ENCODE results near the gene WDR59. TPM values are rescaled to one million over a fixed set of nuclear protein-coding genes. Genes with fewer than 3 reads are reported as not detected.

The WDR59 gene
- polyA plus RNA-seq, 1 of the 3 experiments (the other 2 are of a cell fraction) = 48.2 TPM

DNA sequence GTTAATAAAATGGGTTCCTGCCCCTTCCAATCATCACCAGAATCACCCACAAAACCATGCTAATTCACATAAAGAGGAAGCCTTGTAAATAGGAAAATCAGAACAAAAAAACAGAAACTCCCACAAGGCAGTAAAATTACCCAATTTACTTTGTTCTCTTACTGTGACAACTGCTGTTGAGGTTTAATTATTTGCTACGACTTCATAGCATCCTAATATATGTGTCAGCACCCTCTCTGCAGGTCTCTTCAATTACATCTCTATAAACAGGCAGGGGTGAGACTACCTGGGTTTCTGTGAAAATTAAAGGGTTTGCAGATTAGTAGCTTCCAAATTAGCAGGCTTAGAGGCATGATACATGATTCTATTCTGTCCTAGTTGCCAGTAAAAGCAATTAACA lies 2.7 kb downstream of the WDR59 start (continued):
- TF ChIP-seq, protein P1, sequence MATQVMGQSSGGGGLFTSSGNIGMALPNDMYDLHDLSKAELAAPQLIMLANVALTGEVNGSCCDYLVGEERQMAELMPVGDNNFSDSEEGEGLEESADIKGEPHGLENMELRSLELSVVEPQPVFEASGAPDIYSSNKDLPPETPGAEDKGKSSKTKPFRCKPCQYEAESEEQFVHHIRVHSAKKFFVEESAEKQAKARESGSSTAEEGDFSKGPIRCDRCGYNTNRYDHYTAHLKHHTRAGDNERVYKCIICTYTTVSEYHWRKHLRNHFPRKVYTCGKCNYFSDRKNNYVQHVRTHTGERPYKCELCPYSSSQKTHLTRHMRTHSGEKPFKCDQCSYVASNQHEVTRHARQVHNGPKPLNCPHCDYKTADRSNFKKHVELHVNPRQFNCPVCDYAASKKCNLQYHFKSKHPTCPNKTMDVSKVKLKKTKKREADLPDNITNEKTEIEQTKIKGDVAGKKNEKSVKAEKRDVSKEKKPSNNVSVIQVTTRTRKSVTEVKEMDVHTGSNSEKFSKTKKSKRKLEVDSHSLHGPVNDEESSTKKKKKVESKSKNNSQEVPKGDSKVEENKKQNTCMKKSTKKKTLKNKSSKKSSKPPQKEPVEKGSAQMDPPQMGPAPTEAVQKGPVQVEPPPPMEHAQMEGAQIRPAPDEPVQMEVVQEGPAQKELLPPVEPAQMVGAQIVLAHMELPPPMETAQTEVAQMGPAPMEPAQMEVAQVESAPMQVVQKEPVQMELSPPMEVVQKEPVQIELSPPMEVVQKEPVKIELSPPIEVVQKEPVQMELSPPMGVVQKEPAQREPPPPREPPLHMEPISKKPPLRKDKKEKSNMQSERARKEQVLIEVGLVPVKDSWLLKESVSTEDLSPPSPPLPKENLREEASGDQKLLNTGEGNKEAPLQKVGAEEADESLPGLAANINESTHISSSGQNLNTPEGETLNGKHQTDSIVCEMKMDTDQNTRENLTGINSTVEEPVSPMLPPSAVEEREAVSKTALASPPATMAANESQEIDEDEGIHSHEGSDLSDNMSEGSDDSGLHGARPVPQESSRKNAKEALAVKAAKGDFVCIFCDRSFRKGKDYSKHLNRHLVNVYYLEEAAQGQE (IDR thresholded peaks at IDR 0.05; ENCODE audit: low read depth, low read length) = no peak
- TF ChIP-seq EZH2phosphoT487 (IDR thresholded peaks at IDR 0.05; ENCODE audit: borderline replicate concordance, low read depth) (no peak), NFIC (IDR thresholded peaks at IDR 0.05; ENCODE audit: borderline replicate concordance) (no peak), RCOR1 (IDR thresholded peaks at IDR 0.05; ENCODE audit: low read length) (no peak)
- TF ChIP-seq, protein P2, sequence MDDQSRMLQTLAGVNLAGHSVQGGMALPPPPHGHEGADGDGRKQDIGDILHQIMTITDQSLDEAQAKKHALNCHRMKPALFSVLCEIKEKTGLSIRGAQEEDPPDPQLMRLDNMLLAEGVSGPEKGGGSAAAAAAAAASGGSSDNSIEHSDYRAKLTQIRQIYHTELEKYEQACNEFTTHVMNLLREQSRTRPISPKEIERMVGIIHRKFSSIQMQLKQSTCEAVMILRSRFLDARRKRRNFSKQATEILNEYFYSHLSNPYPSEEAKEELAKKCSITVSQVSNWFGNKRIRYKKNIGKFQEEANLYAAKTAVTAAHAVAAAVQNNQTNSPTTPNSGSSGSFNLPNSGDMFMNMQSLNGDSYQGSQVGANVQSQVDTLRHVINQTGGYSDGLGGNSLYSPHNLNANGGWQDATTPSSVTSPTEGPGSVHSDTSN (IDR thresholded peaks at IDR 0.05) = no peak
- TF ChIP-seq, protein P3, sequence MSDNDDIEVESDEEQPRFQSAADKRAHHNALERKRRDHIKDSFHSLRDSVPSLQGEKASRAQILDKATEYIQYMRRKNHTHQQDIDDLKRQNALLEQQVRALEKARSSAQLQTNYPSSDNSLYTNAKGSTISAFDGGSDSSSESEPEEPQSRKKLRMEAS (IDR thresholded peaks at IDR 0.05; ENCODE audit: low read depth) = no peak

DNA sequence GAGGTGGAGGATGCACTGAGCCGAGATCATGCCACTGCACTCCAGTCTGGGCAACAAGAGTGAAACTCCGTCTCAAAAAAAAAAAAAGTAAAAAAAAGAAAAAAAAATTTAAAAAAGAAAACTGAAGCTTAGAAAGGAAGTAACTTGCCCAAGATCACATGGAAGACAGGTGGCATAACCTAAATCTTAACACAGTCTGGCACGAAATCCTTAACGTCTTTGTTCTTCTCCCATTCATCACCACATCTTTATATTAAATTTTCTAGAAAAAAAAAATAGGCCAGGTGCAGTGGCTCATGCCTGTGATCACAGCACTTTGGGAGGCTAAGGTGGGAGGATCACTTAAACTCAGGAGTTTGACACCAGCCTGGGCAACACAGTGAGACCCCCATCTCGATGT lies 9.3 kb downstream of the WDR59 start:
- ChIA-PET POLR2A (no interaction called here), CTCF (no interaction called here)
- no peak for DNase-seq
- Histone ChIP-seq H3K9me3 (no peaks in the 10 kb centered on the region), H3K27ac (ENCODE audit: low read depth in 2 of 2, low read length in 1 of 2) (no peak overlapping the region), H4K20me1 (ENCODE audit: insufficient read depth) (no peaks in the 10 kb centered on the region), H3K79me2 (ENCODE audit: insufficient read depth) (peaks cover 34% of the 10 kb centered on the region), H3K36me3 (replicated peaks in 1 of 2; ENCODE audit: control insufficient read depth in 1 of 2, insufficient read depth in 2 of 2, low read length in 1 of 2) (no peaks in the 10 kb centered on the region), H3K27me3 (ENCODE audit: insufficient read depth) (no peaks in the 10 kb centered on the region), H3K9me2 (no peaks in the 10 kb centered on the region), H3K4me3 (ENCODE audit: low read depth in 2 of 2, low read length in 1 of 2) (no peak overlapping the region), H3F3A (replicated peaks; ENCODE audit: insufficient read depth) (no peaks in the 10 kb centered on the region), H3K9ac (no peak overlapping the region), H2AFZ (ENCODE audit: low read depth) (no peak overlapping the region), H3K4me2 (no peak overlapping the region), H3K4me1 (ENCODE audit: control insufficient read depth in 1 of 2, insufficient read depth in 2 of 2, low read depth in 1 of 2, low read length in 1 of 2) (no peaks in the 10 kb centered on the region)
- WGBS (ENCODE audit: low lambda C conversion rate) = 76% methylated on average over 5 of the region's 5 CpGs
- TF ChIP-seq RXRA (IDR thresholded peaks at IDR 0.05; ENCODE audit: borderline replicate concordance, low read depth) = no peak

DNA sequence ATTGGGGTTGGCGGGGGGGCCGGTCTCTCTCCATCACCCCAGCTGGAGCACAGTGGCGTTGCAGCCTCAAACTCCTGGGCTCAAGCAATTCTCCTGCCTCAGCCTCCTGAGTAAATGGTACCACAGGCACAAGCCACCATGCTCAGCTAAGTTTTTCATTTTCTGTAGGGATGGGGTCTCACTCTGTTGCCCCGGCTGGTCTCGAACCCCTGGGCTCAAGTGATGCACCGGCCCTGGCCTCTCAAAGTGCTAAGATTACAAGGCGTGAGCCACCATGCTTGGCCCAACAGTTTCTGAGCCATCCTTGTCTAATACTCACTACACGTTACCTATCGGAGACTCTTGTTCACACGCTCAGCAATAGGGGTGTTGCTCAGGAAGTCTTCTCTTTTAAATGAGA lies 11.6 kb downstream of the WDR59 start:
- H3K27me3 ChIP-seq (ENCODE audit: insufficient read depth) = no peaks in the 10 kb centered on the region
- no peaks in the 10 kb centered on the region for H3F3A ChIP-seq (replicated peaks; ENCODE audit: insufficient read depth)
- no peak overlapping the region for H2AFZ ChIP-seq (ENCODE audit: low read depth)
- TF ChIP-seq, protein P4, sequence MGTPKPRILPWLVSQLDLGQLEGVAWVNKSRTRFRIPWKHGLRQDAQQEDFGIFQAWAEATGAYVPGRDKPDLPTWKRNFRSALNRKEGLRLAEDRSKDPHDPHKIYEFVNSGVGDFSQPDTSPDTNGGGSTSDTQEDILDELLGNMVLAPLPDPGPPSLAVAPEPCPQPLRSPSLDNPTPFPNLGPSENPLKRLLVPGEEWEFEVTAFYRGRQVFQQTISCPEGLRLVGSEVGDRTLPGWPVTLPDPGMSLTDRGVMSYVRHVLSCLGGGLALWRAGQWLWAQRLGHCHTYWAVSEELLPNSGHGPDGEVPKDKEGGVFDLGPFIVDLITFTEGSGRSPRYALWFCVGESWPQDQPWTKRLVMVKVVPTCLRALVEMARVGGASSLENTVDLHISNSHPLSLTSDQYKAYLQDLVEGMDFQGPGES (IDR thresholded peaks at IDR 0.05; ENCODE audit: low read depth, low read length) = no peak
- no peak for TF ChIP-seq TAF1 (IDR thresholded peaks at IDR 0.05; ENCODE audit: borderline replicate concordance, low read depth, low read length)
- TF ChIP-seq, protein P5, sequence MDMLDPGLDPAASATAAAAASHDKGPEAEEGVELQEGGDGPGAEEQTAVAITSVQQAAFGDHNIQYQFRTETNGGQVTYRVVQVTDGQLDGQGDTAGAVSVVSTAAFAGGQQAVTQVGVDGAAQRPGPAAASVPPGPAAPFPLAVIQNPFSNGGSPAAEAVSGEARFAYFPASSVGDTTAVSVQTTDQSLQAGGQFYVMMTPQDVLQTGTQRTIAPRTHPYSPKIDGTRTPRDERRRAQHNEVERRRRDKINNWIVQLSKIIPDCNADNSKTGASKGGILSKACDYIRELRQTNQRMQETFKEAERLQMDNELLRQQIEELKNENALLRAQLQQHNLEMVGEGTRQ (IDR thresholded peaks at IDR 0.05; ENCODE audit: borderline replicate concordance, low read depth, low read length) = no peak
- no peak for TF ChIP-seq RFX5 (IDR thresholded peaks at IDR 0.05; ENCODE audit: low read length)
- TF ChIP-seq FOXJ3 (CRISPR knock-in tag; IDR thresholded peaks at IDR 0.05) = no peak
- TF ChIP-seq FOXM1 (IDR thresholded peaks at IDR 0.05; ENCODE audit: low read depth) = no peak
- no peak for TF ChIP-seq SIN3A (IDR thresholded peaks at IDR 0.05; ENCODE audit: borderline replicate concordance, low read depth, low read length)
- no peaks in the 10 kb centered on the region for H4K20me1 ChIP-seq (ENCODE audit: insufficient read depth)
- ChIA-PET CTCF (no interaction called here), POLR2A (no interaction called here)
- no peak overlapping the region for H3K9ac ChIP-seq
- no peak for DNase-seq
- no peak overlapping the region for H3K4me3 ChIP-seq (ENCODE audit: low read depth in 2 of 2, low read length in 1 of 2)
- no peak overlapping the region for H3K27ac ChIP-seq (ENCODE audit: low read depth in 2 of 2, low read length in 1 of 2)
- no peaks in the 10 kb centered on the region for H3K9me2 ChIP-seq
- H3K9me3 ChIP-seq = no peaks in the 10 kb centered on the region
- no peak overlapping the region for H3K4me2 ChIP-seq
- no peaks in the 10 kb centered on the region for H3K4me1 ChIP-seq (ENCODE audit: control insufficient read depth in 1 of 2, insufficient read depth in 2 of 2, low read depth in 1 of 2, low read length in 1 of 2)
- 98% methylated on average over 9 of the region's 10 CpGs for WGBS (ENCODE audit: low lambda C conversion rate)
- H3K36me3 ChIP-seq (replicated peaks in 1 of 2; ENCODE audit: control insufficient read depth in 1 of 2, insufficient read depth in 2 of 2, low read length in 1 of 2) = no peaks in the 10 kb centered on the region
- peaks cover 17% of the 10 kb centered on the region for H3K79me2 ChIP-seq (ENCODE audit: insufficient read depth)
